GM18870 (cell line): ENCODE results near the gene GNL2.
"Not testable (repeated sequence)": the region's sequence is repeated elsewhere in the genome, so short reads cannot be mapped to it uniquely, and the experiment has no call there.

Source experiments
- ATAC-seq: cut with Tn5 transposase; IDR thresholded peaks from one replicate; pipeline ENCODE4 v1.9.1; 2021; ENCODE audit warnings: moderate library complexity; ENCODE audit not compliant: unreplicated experiment

GNL2 gene

GRCh38 chr1:37609002-37609401, 13.3 kb upstream of the GNL2 start:
- no peak for ATAC-seq

- no peak for ATAC-seq
Measured at GRCh38 chr1:37606481-37607263, 10.9 kb upstream of the GNL2 start.

GRCh38 chr1:37605806-37606474, 10.2 kb upstream of the GNL2 start:
- no peak for ATAC-seq

- no peak for ATAC-seq
Measured at GRCh38 chr1:37605061-37605650, 9.4 kb upstream of the GNL2 start.

- ATAC-seq, result no peak
Measured at GRCh38 chr1:37602750-37603694, 7.3 kb upstream of the GNL2 start.

GRCh38 chr1:37601441-37601840, 5.7 kb upstream of the GNL2 start:
- no peak for ATAC-seq

GRCh38 chr1:37599940-37600339, 4.2 kb upstream of the GNL2 start:
- ATAC-seq, result no peak

- no peak for ATAC-seq
Measured at GRCh38 chr1:37596182-37596667, 488 bp upstream of the GNL2 start.

- no peak for ATAC-seq
Measured at GRCh38 chr1:37593726-37594125, 2.0 kb downstream of the GNL2 start.

- no peak for ATAC-seq
Measured at GRCh38 chr1:37588939-37589338, 6.8 kb downstream of the GNL2 start.

- not testable (repeated sequence) for ATAC-seq
Measured at GRCh38 chr1:37584544-37584943, 11.2 kb downstream of the GNL2 start.

GRCh38 chr1:37575692-37576091, 20.0 kb downstream of the GNL2 start:
- ATAC-seq, result no peak

GRCh38 chr1:37574834-37575480, 20.8 kb downstream of the GNL2 start:
- no peak for ATAC-seq

GRCh38 chr1:37570528-37571334, 25.0 kb downstream of the GNL2 start:
- no peak for ATAC-seq

GRCh38 chr1:37567023-37567422, 28.7 kb downstream of the GNL2 start:
- ATAC-seq, result no peak

- no peak for ATAC-seq
Measured at GRCh38 chr1:37564892-37565291, 30.8 kb downstream of the GNL2 start.

GRCh38 chr1:37562984-37563383, 32.8 kb downstream of the GNL2 start:
- ATAC-seq, result no peak

- no peak for ATAC-seq
Measured at GRCh38 chr1:37561133-37562132, 34.3 kb downstream of the GNL2 start.
